ENCODE results near the gene NLRC3. TPM values are rescaled to one million over a fixed set of nuclear protein-coding genes. Genes with fewer than 3 reads are reported as not detected.
"Not testable (repeated sequence)": the region's sequence is repeated elsewhere in the genome, so short reads cannot be mapped to it uniquely, and the experiment has no call there.

Gene NLRC3
- total RNA-seq, 6 donors from 2014 or later, result 2.6 to 19.9 (median 3.9) TPM

DNA sequence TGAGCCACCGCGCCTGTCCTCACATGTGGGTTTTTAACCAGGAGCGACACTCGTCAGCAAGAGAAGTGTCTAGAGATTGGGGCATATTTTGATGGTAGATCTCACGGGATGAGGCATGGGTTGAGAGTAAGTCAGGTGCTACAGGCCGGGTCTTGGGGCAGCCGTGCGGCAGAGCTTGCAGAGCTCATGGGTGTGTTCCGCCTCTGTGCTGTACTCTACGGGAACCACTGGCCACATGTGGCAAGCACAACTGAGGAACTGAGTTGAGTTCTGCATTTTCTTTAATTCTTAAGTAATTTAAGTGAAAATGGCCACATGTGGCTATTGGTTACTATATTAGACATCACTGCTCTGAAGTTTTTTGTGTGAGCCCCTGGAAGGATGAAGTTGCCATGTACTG is 66.8 kb downstream of the NLRC3 start:
- no peak overlapping the region for H3K4me3 ChIP-seq
- peaks cover 7 to 94% (median 51%) of the 10 kb centered on the region in 4 donors for H3K36me3 ChIP-seq
- H3K27ac ChIP-seq, result no peak overlapping the region
- no peaks in the 10 kb centered on the region for H3K27me3 ChIP-seq
- no peak for DNase-seq
- no peak for ATAC-seq (ENCODE audit: low FRiP score in 2 of 2)
- 85 to 94% methylated on average over 10 of the region's 10 CpGs for WGBS, 2 donors
- H3K9me3 ChIP-seq, result no peaks in the 10 kb centered on the region
- TF ChIP-seq, protein P1, sequence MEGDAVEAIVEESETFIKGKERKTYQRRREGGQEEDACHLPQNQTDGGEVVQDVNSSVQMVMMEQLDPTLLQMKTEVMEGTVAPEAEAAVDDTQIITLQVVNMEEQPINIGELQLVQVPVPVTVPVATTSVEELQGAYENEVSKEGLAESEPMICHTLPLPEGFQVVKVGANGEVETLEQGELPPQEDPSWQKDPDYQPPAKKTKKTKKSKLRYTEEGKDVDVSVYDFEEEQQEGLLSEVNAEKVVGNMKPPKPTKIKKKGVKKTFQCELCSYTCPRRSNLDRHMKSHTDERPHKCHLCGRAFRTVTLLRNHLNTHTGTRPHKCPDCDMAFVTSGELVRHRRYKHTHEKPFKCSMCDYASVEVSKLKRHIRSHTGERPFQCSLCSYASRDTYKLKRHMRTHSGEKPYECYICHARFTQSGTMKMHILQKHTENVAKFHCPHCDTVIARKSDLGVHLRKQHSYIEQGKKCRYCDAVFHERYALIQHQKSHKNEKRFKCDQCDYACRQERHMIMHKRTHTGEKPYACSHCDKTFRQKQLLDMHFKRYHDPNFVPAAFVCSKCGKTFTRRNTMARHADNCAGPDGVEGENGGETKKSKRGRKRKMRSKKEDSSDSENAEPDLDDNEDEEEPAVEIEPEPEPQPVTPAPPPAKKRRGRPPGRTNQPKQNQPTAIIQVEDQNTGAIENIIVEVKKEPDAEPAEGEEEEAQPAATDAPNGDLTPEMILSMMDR (IDR thresholded peaks at IDR 0.05), result no peak
- TF ChIP-seq EP300 (IDR thresholded peaks at IDR 0.05) (no peak), POLR2A (IDR thresholded peaks at IDR 0.05) (no peak), POLR2AphosphoS5 (IDR thresholded peaks at IDR 0.05) (no peak)
- no peaks in the 10 kb centered on the region for H3K4me1 ChIP-seq

DNA sequence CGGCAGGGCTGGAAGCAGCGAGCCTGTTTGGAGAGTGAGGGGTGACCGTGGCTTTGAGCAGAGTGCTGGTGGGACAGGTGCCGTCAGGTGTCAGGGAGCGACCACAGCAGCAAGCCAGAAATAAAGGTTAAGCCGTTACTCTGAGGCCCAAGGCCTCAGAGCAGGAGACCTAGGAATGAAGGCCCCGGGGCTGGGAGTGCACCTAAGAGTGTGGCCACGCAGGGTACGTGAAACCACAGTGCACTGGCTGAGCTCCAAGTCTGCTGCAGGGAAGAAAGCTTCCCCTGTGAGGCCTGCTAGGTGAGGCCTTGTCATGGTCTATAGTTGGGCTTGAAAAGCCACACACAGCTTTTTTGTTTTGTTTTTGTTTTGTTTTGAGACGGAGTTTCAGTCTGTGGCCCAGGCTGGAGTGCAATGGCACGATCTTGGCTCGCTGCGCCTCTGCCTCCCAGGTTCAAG is 67.7 kb downstream of the NLRC3 start:
- 80 to 81% methylated on average over 13 of the region's 13 CpGs for WGBS, 2 donors
- peaks cover 7 to 85% (median 45%) of the 10 kb centered on the region in 4 donors for H3K36me3 ChIP-seq
- H3K4me1 ChIP-seq, result no peaks in the 10 kb centered on the region
- no peaks in the 10 kb centered on the region for H3K9me3 ChIP-seq
- ATAC-seq (ENCODE audit: low FRiP score in 2 of 2), result peak in 1 of 2 donors; percentile 44
- no peak overlapping the region for H3K4me3 ChIP-seq
- TF ChIP-seq POLR2AphosphoS5 (IDR thresholded peaks at IDR 0.05), result no peak
- TF ChIP-seq EP300 (IDR thresholded peaks at IDR 0.05), result no peak
- TF ChIP-seq POLR2A (IDR thresholded peaks at IDR 0.05), result no peak
- H3K27me3 ChIP-seq, result no peaks in the 10 kb centered on the region
- no peak overlapping the region for H3K27ac ChIP-seq
- no peak for DNase-seq

DNA sequence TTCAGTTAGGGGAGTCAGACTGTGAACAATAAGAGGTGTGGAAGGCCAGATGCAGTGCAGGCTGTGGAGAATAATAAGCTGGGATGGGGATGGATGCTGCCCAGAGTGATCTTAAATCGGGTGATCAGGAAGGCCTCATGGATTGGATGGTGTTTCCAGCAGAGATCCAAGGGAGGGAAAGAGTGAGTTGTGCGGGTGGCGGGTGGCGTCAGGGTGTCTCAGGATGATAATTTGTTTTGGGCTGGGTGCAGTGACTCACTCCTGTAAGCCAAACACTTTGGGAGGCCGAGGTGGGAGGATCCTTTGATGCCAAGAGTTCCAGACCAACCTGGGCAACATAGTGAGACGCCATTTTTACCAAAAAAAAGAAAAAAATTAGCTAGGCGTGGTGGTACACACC is 68.5 kb downstream of the NLRC3 start:
- ATAC-seq (ENCODE audit: low FRiP score in 2 of 2) (no peak), DNase-seq (no peak)
- H3K9me3 ChIP-seq, result no peaks in the 10 kb centered on the region
- peaks cover 4 to 78% (median 38%) of the 10 kb centered on the region in 4 donors for H3K36me3 ChIP-seq
- 91 to 94% methylated on average over 7 of the region's 7 CpGs for WGBS, 2 donors
- no peak overlapping the region for H3K27ac ChIP-seq
- no peaks in the 10 kb centered on the region for H3K4me1 ChIP-seq
- TF ChIP-seq, protein P1 (IDR thresholded peaks at IDR 0.05), result no peak
- TF ChIP-seq EP300 (IDR thresholded peaks at IDR 0.05) (no peak), POLR2A (IDR thresholded peaks at IDR 0.05) (no peak), POLR2AphosphoS5 (IDR thresholded peaks at IDR 0.05) (no peak)
- no peak overlapping the region for H3K4me3 ChIP-seq
- H3K27me3 ChIP-seq, result no peaks in the 10 kb centered on the region

DNA sequence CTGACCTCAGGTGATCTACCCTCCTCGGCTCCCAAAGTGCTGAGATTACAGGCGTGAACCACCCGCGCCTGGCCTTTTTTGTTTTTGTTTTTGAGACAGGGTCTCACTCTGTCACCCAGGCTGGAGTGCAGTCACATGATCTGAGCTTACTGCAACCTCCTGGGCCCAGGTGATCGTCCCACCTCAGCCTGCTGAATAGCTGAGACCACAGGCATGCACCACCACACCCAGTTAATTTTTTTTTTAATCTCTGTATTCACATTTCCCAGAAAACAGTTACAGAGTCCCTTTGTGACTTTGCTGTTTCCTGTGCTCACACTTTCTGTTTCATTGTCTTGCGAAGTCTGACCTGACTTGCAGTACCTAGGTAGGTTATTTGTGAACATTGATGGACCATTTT is 73.7 kb downstream of the NLRC3 start:
- DNase-seq (no peak), ATAC-seq (ENCODE audit: low FRiP score in 2 of 2) (no peak)
- Histone ChIP-seq H3K27ac (peak overlapping the region in 1 of 4 donors; percentile 9), H3K4me3 (no peak overlapping the region), H3K36me3 (peaks cover 0 to 31% (median 9%) of the 10 kb centered on the region in 4 donors), H3K9me3 (no peaks in the 10 kb centered on the region), H3K4me1 (peaks cover 13 to 26% (median 19%) of the 10 kb centered on the region in 4 donors), H3K27me3 (no peaks in the 10 kb centered on the region)
- no peak for TF ChIP-seq POLR2AphosphoS5 (IDR thresholded peaks at IDR 0.05)
- TF ChIP-seq, protein P1 (IDR thresholded peaks at IDR 0.05), result no peak
- no peak for TF ChIP-seq POLR2A (IDR thresholded peaks at IDR 0.05)
- no peak for TF ChIP-seq EP300 (IDR thresholded peaks at IDR 0.05)
- WGBS, 2 donors, result 68% methylated on average over 6 of the region's 6 CpGs

DNA sequence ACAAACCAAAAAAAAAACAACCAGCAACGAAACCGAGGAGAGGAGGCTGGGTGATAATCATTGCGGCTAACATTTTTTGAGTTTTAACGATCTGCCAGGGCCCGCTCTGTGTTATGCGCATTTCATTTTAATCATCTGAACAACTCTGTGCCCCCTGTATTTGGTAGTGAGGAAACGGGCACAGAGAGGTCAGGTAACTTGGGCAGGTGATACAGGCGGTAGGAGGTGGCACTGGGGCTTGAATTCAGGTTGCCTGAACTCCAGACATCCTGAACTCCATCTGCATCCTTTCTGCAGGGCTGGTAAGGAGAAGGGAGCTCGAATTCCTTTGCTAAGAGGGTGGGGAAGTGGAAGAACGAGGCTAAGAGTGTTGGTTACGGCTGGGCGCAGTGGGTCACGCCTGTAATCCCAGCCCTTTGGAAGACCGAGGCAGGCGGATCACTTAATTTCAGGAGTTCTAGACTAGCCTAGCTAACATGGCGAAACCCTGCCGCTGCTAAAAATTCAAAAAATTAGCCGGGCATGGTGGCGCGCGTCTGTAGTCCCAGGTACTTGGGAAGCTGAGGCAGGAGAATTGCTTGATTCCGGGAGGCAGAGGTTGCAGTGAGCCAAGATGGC is 75.3 kb downstream of the NLRC3 start:
- H3K36me3 ChIP-seq, result peaks cover 0 to 15% (median 4%) of the 10 kb centered on the region in 4 donors
- no peaks in the 10 kb centered on the region for H3K27me3 ChIP-seq
- H3K27ac ChIP-seq, result peak overlapping the region in 2 of 4 donors; percentile 67 to 77
- no peaks in the 10 kb centered on the region for H3K9me3 ChIP-seq
- 79 to 83% methylated on average over 21 to 22 of the region's 22 CpGs for WGBS, 2 donors
- no peak for TF ChIP-seq POLR2A (IDR thresholded peaks at IDR 0.05)
- DNase-seq (no peak), ATAC-seq (ENCODE audit: low FRiP score in 2 of 2) (no peak)
- H3K4me3 ChIP-seq, result peak overlapping the region; percentile 57 to 86 (median 70)
- peaks cover 13 to 26% (median 19%) of the 10 kb centered on the region in 4 donors for H3K4me1 ChIP-seq

DNA sequence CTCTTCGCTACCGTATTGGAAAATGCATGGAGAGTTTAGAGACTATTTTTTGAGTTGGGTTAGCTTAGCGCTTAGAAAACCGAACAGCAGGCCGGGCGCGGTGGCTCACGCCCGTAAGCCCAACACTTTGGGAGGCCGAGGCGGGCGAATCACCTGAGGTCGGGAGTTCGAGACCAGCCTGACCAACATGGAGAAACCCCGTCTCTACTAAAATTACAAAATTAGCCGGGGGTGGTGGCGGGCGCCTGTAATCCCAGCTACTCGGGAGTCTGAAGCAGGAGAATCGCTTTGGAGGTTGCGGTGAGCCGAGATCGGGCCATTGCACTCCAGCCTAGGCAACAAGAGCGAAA is 75.8 kb downstream of the NLRC3 start:
- peak overlapping the region; percentile 61 to 84 (median 72) for H3K27ac ChIP-seq

More for the DNA sequence above, 75.8 kb downstream of the NLRC3 start:
- not testable (repeated sequence) for ATAC-seq (ENCODE audit: low FRiP score in 2 of 2); H3K27me3 ChIP-seq; H3K9me3 ChIP-seq; H3K36me3 ChIP-seq
- DNase-seq, result peak in 1 of 2 donors; percentile 63
- H3K4me1 ChIP-seq, result peaks cover 13 to 26% (median 19%) of the 10 kb centered on the region in 4 donors
- WGBS, 2 donors, result 16 to 18% methylated on average over 24 of the region's 24 CpGs
- H3K4me3 ChIP-seq, result peak overlapping the region; percentile 57 to 86 (median 70)

All from upper lobe of left lung (tissue), 6 donors.